Epithelial cell of proximal tubule (primary cell): ENCODE data around the gene RNASE8. TPM values are rescaled to one million over a fixed set of nuclear protein-coding genes. Genes with fewer than 3 reads are reported as not detected.
A peak's percentile ranks its signal among the peaks of the same experiment; 100 is the strongest.

Source experiments
- DNase-seq: peaks from one replicate; pipeline ENCODE4 v3.0.0-alpha.2; 2011; ENCODE audit warnings: low read depth
- H3K4me3 ChIP-seq: 2 replicates; pipeline ENCODE4 v1.5.1; 2011; ENCODE audit warnings: low read depth, mild to moderate bottlenecking, low read length
- total RNA-seq: library from RNA; depleted of rRNA; stranded (reverse); fragments of >200 nt; gene quantifications from 2 replicates; pipeline ENCODE4 v1.2.3, GENCODE V29; 2015
- TF ChIP-seq, protein P1 (sequence below): conservative IDR thresholded peaks from 2 replicates; pipeline ENCODE4 v1.5.1; 2012; ENCODE audit warnings: low read depth, mild to moderate bottlenecking, low read length

Gene RNASE8
- total RNA-seq, 1 donor from 2014 or later: not detected

DNA sequence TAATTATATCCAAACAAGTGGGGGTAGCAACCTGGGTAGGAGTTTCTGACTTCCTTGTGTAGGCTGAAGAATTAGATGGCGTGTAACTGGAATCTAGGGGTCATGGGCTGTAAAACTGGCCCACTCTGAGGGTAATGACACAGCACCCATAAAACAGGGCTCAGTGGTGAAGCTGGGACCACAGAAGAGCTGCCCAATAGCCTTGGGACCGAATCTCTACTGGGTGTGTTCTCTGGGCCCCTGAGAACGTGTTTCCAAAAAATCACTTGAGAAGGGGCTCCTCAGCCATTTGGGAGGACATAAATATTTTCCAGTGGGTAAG lies 3.7 kb downstream of the RNASE8 start:
- DNase-seq: no peak
- no peak overlapping the region for H3K4me3 ChIP-seq
- TF ChIP-seq, protein P1, sequence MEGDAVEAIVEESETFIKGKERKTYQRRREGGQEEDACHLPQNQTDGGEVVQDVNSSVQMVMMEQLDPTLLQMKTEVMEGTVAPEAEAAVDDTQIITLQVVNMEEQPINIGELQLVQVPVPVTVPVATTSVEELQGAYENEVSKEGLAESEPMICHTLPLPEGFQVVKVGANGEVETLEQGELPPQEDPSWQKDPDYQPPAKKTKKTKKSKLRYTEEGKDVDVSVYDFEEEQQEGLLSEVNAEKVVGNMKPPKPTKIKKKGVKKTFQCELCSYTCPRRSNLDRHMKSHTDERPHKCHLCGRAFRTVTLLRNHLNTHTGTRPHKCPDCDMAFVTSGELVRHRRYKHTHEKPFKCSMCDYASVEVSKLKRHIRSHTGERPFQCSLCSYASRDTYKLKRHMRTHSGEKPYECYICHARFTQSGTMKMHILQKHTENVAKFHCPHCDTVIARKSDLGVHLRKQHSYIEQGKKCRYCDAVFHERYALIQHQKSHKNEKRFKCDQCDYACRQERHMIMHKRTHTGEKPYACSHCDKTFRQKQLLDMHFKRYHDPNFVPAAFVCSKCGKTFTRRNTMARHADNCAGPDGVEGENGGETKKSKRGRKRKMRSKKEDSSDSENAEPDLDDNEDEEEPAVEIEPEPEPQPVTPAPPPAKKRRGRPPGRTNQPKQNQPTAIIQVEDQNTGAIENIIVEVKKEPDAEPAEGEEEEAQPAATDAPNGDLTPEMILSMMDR: no peak

DNA sequence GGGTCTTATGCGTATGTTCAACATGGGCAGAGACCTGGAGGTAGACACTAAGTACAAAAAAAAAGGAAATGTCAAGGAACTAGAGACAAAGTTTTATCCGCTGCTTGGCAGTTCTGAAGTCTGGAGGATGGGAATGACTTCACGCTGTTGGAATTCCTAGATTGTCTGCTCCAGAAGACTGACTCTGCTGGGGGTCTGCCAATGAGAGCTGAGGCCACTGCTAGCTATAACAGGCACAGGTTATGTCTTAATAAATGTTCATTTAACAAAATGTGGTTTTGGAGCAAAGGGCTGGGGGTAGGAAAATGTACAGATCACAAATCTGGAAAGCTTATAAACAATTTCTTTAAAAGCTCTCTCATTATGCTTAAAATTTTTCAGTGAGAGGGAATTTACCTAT lies 5.9 kb downstream of the RNASE8 start:
- no peak overlapping the region for H3K4me3 ChIP-seq
- DNase-seq: peak; percentile 67
- TF ChIP-seq, protein P1: no peak

DNA sequence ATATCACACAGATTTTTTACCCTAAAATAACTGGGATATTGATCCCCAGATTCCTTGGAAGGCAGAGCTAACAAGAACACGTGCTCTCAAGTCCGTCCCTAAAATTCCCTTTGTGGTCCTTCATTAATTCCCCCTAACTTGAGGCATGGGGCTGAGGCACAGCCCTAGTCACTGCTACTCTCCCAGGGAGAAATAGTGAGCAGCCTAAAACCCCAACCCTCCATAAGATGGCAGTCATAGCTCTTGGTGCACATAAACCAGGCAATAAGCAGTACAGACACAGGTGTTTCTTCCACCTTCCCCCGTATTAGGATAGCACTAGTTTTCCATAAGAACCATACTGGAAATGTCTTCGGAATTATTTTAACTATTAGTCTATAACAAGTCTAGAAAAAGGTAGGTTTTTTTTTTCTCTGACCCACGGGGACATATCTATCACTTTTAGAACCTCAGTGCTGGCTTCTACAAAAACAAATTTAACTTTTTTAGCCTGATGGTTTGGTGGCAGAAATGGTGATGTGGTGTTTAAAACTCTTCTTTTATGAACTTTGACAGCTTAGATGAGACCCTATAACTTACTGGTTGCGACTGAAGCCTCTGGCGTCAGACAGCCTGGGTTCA lies 9.4 kb downstream of the RNASE8 start:
- TF ChIP-seq, protein P1: peak; percentile 51
- no peak for DNase-seq
- no peak overlapping the region for H3K4me3 ChIP-seq

DNA sequence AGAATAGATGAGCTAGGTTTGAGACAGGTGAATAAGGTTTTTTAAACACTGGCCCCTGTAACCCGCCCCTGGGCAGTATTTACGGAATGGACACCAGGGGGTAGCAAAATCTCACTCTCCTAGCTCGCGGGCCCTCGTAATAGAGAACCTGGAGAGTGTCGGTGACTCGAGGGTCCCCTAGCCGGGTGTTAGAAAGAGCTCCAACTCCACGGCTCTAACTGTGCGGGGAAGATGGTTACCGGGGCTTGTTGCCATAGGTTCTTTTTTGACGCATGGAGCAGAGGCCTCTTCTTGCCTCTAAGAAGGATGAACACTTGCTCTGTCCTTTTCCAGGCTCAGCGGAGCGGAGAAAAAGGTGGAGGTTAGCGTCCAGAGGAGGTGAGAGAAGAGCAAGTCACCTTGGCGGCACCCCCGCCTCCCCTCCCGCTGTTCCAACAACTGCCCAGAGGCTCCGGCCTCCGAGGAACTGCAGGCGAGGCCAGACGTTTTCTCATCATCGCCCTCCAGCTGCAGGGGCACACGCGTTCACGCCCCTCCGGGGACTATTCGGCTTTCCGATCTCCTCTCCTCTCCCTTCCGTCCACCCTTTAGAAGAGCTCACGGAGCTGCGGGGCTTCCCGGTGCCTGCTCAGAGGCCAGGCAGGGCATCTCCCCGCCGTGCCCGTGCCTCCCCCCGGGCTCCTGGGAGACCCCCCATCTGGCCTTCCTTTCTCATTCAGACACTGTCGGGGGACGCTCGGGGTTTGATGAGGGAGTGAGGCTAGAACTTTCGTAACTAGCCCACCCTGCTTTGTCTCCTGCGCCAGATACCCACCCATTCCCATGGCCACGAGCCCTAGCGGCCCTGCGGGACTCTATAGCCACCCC lies 11.1 kb downstream of the RNASE8 start:
- TF ChIP-seq, protein P1: peak; percentile 71
- peak overlapping the region; percentile 14 for H3K4me3 ChIP-seq
- DNase-seq: no peak

DNA sequence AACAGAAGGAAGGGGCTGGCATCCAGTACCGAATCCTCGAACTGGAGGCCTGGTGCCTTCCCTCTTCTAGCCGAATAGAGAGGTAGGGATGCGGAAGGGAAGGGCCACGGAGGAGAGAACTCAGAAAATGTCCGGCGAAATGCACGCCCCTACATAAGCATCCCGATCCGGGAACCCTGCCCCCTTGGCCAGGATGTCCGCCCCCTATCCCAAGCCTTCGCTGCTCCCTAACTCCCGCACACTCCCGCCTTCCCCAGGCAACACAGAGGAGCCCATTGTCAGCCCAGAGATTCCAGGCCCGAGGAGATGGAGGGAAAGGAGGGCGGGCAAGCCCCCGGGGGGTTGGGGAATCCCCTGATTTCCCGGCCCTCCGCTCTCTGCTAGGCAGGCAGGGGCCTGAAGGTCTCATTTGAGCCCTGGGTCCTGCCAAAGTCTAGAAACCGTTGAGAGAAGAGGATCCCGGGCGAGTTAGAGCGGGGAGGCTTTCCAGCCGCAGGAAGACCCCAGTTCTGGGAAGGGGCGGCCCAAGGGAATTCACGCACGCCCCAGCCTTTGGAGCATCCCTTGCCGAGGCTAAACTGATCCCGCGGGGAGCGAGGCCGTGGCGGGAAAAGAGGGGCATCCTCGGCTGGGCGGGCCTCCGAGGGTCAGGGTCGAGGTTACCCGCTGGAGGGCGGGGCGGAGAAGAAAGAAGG lies 11.9 kb downstream of the RNASE8 start:
- peak overlapping the region; percentile 76 for H3K4me3 ChIP-seq
- TF ChIP-seq, protein P1: no peak
- DNase-seq: no peak

DNA sequence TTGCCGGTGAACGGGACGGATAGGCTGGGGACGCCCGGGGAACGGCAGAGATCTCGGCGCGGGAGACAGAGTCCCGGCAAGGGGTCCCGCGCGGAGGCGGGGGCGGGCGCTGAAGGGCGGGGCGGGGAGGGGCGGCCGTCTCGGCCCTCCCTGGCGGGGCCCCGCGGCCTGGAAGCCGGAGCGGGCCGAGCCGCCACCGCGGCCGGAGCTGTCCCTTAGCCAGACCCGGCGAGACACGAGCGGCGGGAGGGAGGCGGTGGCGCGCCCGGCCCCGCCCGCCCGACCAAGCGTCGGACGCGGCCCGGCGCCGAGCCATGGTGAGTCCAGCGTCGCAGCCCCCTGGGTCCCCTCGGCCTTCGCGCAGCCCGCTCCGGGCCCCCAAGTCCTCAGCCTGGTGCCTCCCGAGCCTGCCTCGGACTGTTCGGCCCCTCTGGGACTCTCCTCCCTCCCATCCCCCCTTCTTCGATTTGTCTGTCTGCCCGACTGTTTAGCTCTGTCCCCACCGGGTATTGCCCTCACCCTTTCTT lies 12.5 kb downstream of the RNASE8 start, which contains the start of gene ARHGEF40:
Gene ARHGEF40, plus strand, starts transcription at position 222 of the 527 bp plus-strand sequence. Its CDS starts 93 bp downstream, at position 315.
- peak within 1 kb of the TSS; percentile 76 for H3K4me3 ChIP-seq
- DNase-seq: no peak
- TF ChIP-seq, protein P1: no peak
